ENCODE data around the gene GID8. TPM values are rescaled to one million over a fixed set of nuclear protein-coding genes. Genes with fewer than 3 reads are reported as not detected.

GID8 gene
- polyA plus RNA-seq, 4 donors, result 50.4 to 56.6 (median 53.1) TPM

GRCh38 chr20:62901891-62902290, 36.1 kb upstream of the GID8 start:
- DNase-seq (ENCODE audit: low read depth in 4 of 4, low spot score in 2 of 4), result no peak

- DNase-seq (ENCODE audit: low read depth in 4 of 4, low spot score in 2 of 4), result no peak
Measured at GRCh38 chr20:62902926-62903615, 34.9 kb upstream of the GID8 start.

GRCh38 chr20:62905536-62906117, 32.3 kb upstream of the GID8 start:
- no peak for DNase-seq (ENCODE audit: low read depth in 4 of 4, low spot score in 2 of 4)

GRCh38 chr20:62906209-62906608, 31.7 kb upstream of the GID8 start:
- no peak for DNase-seq (ENCODE audit: low read depth in 4 of 4, low spot score in 2 of 4)

- no peak for DNase-seq (ENCODE audit: low read depth in 4 of 4, low spot score in 2 of 4)
Measured at GRCh38 chr20:62906647-62907375, 31.1 kb upstream of the GID8 start.

GRCh38 chr20:62907384-62908317, 30.3 kb upstream of the GID8 start:
- no peak for DNase-seq (ENCODE audit: low read depth in 4 of 4, low spot score in 2 of 4)

- DNase-seq (ENCODE audit: low read depth in 4 of 4, low spot score in 2 of 4), result no peak
Measured at GRCh38 chr20:62908971-62909791, 28.8 kb upstream of the GID8 start.

- DNase-seq (ENCODE audit: low read depth in 4 of 4, low spot score in 2 of 4), result no peak
Measured at GRCh38 chr20:62910217-62910766, 27.7 kb upstream of the GID8 start.

- DNase-seq (ENCODE audit: low read depth in 4 of 4, low spot score in 2 of 4), result no peak
Measured at GRCh38 chr20:62910777-62911497, 27.0 kb upstream of the GID8 start.

- DNase-seq (ENCODE audit: low read depth in 4 of 4, low spot score in 2 of 4), result no peak
Measured at GRCh38 chr20:62911701-62912280, 26.2 kb upstream of the GID8 start.

GRCh38 chr20:62913043-62913630, 24.8 kb upstream of the GID8 start:
- DNase-seq (ENCODE audit: low read depth in 4 of 4, low spot score in 2 of 4), result no peak

- DNase-seq (ENCODE audit: low read depth in 4 of 4, low spot score in 2 of 4), result no peak
Measured at GRCh38 chr20:62914436-62914835, 23.5 kb upstream of the GID8 start.

GRCh38 chr20:62914970-62915457, 22.9 kb upstream of the GID8 start:
- no peak for DNase-seq (ENCODE audit: low read depth in 4 of 4, low spot score in 2 of 4)

- DNase-seq (ENCODE audit: low read depth in 4 of 4, low spot score in 2 of 4), result no peak
Measured at GRCh38 chr20:62916703-62917476, 21.1 kb upstream of the GID8 start.

GRCh38 chr20:62917720-62918119, 20.2 kb upstream of the GID8 start:
- DNase-seq (ENCODE audit: low read depth in 4 of 4, low spot score in 2 of 4), result no peak

GRCh38 chr20:62918147-62918546, 19.8 kb upstream of the GID8 start:
- DNase-seq (ENCODE audit: low read depth in 4 of 4, low spot score in 2 of 4), result no peak

GRCh38 chr20:62918831-62919230, 19.1 kb upstream of the GID8 start:
- DNase-seq (ENCODE audit: low read depth in 4 of 4, low spot score in 2 of 4), result no peak

Measured in left renal cortex interstitium (tissue), 4 donors.